ENCODE measurements around the gene MESP2. TPM values are rescaled to one million over a fixed set of nuclear protein-coding genes. Genes with fewer than 3 reads are reported as not detected.
A peak's percentile ranks its signal among the peaks of the same experiment; 100 is the strongest.

The MESP2 gene
- total and polyA plus RNA-seq, 2 of the 13 experiments (the other 11 are each of a cell fraction or from before 2014, with no cell fraction given) = not detected

GRCh38 chr15:89814112-89814742 lies 38.1 kb downstream of the MESP2 start (continued):
- TF ChIP-seq ZNF225 (CRISPR knock-in tag; IDR thresholded peaks at IDR 0.05) (no peak), PRDM15 (CRISPR knock-in tag; IDR thresholded peaks at IDR 0.05) (peak; percentile 32; the same call in 1 of the 2 replicates), SATB2 (CRISPR knock-in tag; IDR thresholded peaks at IDR 0.05) (0 out of 2 replicates have a peak, but pooled peaks have one; percentile 7), KLF13 (CRISPR knock-in tag; IDR thresholded peaks at IDR 0.05) (no peak), FOXP4 (CRISPR knock-in tag; IDR thresholded peaks at IDR 0.05) (0 out of 2 replicates have a peak, but pooled peaks have one; percentile 6), RNF219 (CRISPR knock-in tag; IDR thresholded peaks at IDR 0.05) (no peak), ZNF143 (CRISPR knock-in tag; IDR thresholded peaks at IDR 0.05) (no peak), NCOA1 (CRISPR knock-in tag; IDR thresholded peaks at IDR 0.05) (peak; percentile 43; the same call in 1 of the 2 replicates), SIX1 (CRISPR knock-in tag; IDR thresholded peaks at IDR 0.05; ENCODE audit: borderline replicate concordance) (no peak), ARNTL (CRISPR knock-in tag; IDR thresholded peaks at IDR 0.05) (no peak), ZNF687 (CRISPR knock-in tag; IDR thresholded peaks at IDR 0.05) (peak; percentile 68), KDM1A (CRISPR knock-in tag; IDR thresholded peaks at IDR 0.05) (no peak), ZC3H13 (CRISPR knock-in tag; IDR thresholded peaks at IDR 0.05) (no peak), ZNF383 (CRISPR knock-in tag; IDR thresholded peaks at IDR 0.05; ENCODE audit: borderline replicate concordance) (0 out of 2 replicates have a peak, but pooled peaks have one; percentile 64), ZSCAN29 (CRISPR knock-in tag; conservative IDR thresholded peaks at IDR 0.05) (no peak; the same call in none of the 2 replicates), CBX5 (CRISPR knock-in tag; IDR thresholded peaks at IDR 0.05; ENCODE audit: borderline replicate concordance) (no peak), ZNF253 (CRISPR knock-in tag; IDR thresholded peaks at IDR 0.05; ENCODE audit: borderline replicate concordance) (no peak)
